Measurements from ENCODE around the gene CLEC20A.

The CLEC20A gene

GRCh38 chr1:178498896-178499675 is 2.3 kb upstream of the CLEC20A start:
- no peak for DNase-seq

GRCh38 chr1:178497903-178498478 is 1.2 kb upstream of the CLEC20A start:
- DNase-seq = no peak

GRCh38 chr1:178495741-178496409 is 889 bp downstream of the CLEC20A start:
- DNase-seq = no peak

- no peak for DNase-seq
These were observed 1.6 kb downstream of the CLEC20A start for GRCh38 chr1:178495158-178495557.

GRCh38 chr1:178494569-178494971 is 2.2 kb downstream of the CLEC20A start:
- no peak for DNase-seq

- no peak for DNase-seq
These were observed 3.4 kb downstream of the CLEC20A start for GRCh38 chr1:178493301-178493741.

- DNase-seq = no peak
These were observed 4.4 kb downstream of the CLEC20A start for GRCh38 chr1:178492341-178492740.

- no peak for DNase-seq
These were observed 5.0 kb downstream of the CLEC20A start for GRCh38 chr1:178491721-178492120.

- no peak for DNase-seq
These were observed 5.8 kb downstream of the CLEC20A start for GRCh38 chr1:178490967-178491366.

- no peak for DNase-seq
These were observed 6.6 kb downstream of the CLEC20A start for GRCh38 chr1:178490136-178490535.

GRCh38 chr1:178489399-178489798 is 7.4 kb downstream of the CLEC20A start:
- no peak for DNase-seq

GRCh38 chr1:178488393-178488792 is 8.4 kb downstream of the CLEC20A start:
- DNase-seq = no peak

GRCh38 chr1:178487070-178487615 is 9.6 kb downstream of the CLEC20A start:
- no peak for DNase-seq

- DNase-seq = no peak
These were observed 10.4 kb downstream of the CLEC20A start for GRCh38 chr1:178486100-178487069.

- no peak for DNase-seq
These were observed 11.2 kb downstream of the CLEC20A start for GRCh38 chr1:178485541-178485981.

- no peak for DNase-seq
These were observed 12.0 kb downstream of the CLEC20A start for GRCh38 chr1:178484698-178485225.

- DNase-seq = no peak
These were observed 13.4 kb downstream of the CLEC20A start for GRCh38 chr1:178483251-178483957.

- DNase-seq = no peak
These were observed 18.9 kb downstream of the CLEC20A start for GRCh38 chr1:178477841-178478240.

- no peak for DNase-seq
These were observed 19.4 kb downstream of the CLEC20A start for GRCh38 chr1:178477373-178477772.

- DNase-seq = no peak
These were observed 24.2 kb downstream of the CLEC20A start for GRCh38 chr1:178472531-178472930.

- DNase-seq = no peak
These were observed 26.3 kb downstream of the CLEC20A start for GRCh38 chr1:178470411-178470960.

All from CD4-positive, alpha-beta T cell treated with Interleukin-4 for 1 hour (primary cell).